Panc1 (cell line): ENCODE data around the gene BST2. TPM values are rescaled to one million over a fixed set of nuclear protein-coding genes. Genes with fewer than 3 reads are reported as not detected.

Experiments used
- ATAC-seq: fragments of 200-7000 bp; cut with Tn5 transposase; 2 replicates; pipeline ENCODE4 v1.9.1; 2020; ENCODE audit warnings: mild to moderate bottlenecking, moderate library complexity
- BruUV-seq: library from RNA; stranded (reverse); fragments of 400-500 nt; replicated peaks from 2 replicates; lab custom pipeline; 2021; lab: Mats Ljungman, UMichigan
- CTCF ChIA-PET: fragments of 300-600 bp; sonication (Branson Sonifier 250); formaldehyde crosslinking; loops from one replicate; lab custom pipeline; 2022; ENCODE audit warnings: antibody characterized with exemption; lab: Charles Lee
- POLR2A ChIA-PET: fragments of 300-600 bp; sonication (Branson Sonifier 250); formaldehyde crosslinking; loops from one replicate; lab custom pipeline; 2022; ENCODE audit warnings: antibody characterized with exemption; lab: Charles Lee
- DNase-seq: peaks from one replicate; pipeline ENCODE4 v3.0.0-alpha.2; 2010; ENCODE audit warnings: low read depth, low spot score
- H3K27ac ChIP-seq: 2 replicates; pipeline ENCODE4 v1.5.1; 2011; ENCODE audit warnings: mild to moderate bottlenecking, low read length, inconsistent platforms
- H3K27me3 ChIP-seq: fragments of 200-500 bp; sonication (Bioruptor generic); 2 replicates; pipeline ENCODE4 v1.6.0; 2014; ENCODE audit warnings: low read length, inconsistent platforms; ENCODE audit not compliant: control insufficient read depth, insufficient read depth
- H3K36me3 ChIP-seq: fragments of 200-500 bp; sonication (Bioruptor generic); 2 replicates; pipeline ENCODE4 v1.5.1; 2014; ENCODE audit warnings: inconsistent platforms, mild to moderate bottlenecking, low read length, moderate library complexity; ENCODE audit not compliant: control insufficient read depth, insufficient read depth
- H3K4me1 ChIP-seq: 2 replicates; pipeline ENCODE4 v1.5.1; 2011; ENCODE audit warnings: inconsistent platforms, mild to moderate bottlenecking, low read length, moderate library complexity; ENCODE audit not compliant: control insufficient read depth, insufficient read depth
- H3K4me3 ChIP-seq, 2 experiments: 2 replicates each; pipeline ENCODE4 v1.5.1; 2011 to 2012; ENCODE audit warnings: low read depth in 2 of 2, low read length in 2 of 2, mild to moderate bottlenecking in 2 of 2, inconsistent platforms in 1 of 2, moderate library complexity in 1 of 2
- H3K9me3 ChIP-seq: fragments of 200-500 bp; sonication (Bioruptor generic); 2 replicates; pipeline ENCODE4 v1.5.1; 2014; ENCODE audit warnings: low read depth, mild to moderate bottlenecking, inconsistent platforms, low read length, moderate library complexity; ENCODE audit not compliant: control insufficient read depth, insufficient read depth
- CTCF ChIP-seq: fragments of 450-650 bp; IDR thresholded peaks from 2 replicates; pipeline ENCODE4 v1.5.1; 2017; ENCODE audit warnings: mild to moderate bottlenecking
- POLR2AphosphoS5 ChIP-seq: IDR thresholded peaks from 2 replicates; pipeline ENCODE4 v1.6.1; 2012; ENCODE audit warnings: mild to moderate bottlenecking, low read depth, low read length, moderate library complexity
- REST ChIP-seq, 2 experiments: IDR thresholded peaks; 2 replicates each; pipeline ENCODE4 v1.6.1; 2011 to 2012; ENCODE audit warnings: low read depth in 2 of 2, control low read depth in 1 of 2, low read length in 1 of 2, mild to moderate bottlenecking in 1 of 2, moderate library complexity in 1 of 2; ENCODE audit not compliant: insufficient read depth in 1 of 2
- SIN3A ChIP-seq: IDR thresholded peaks from 2 replicates; pipeline ENCODE4 v1.6.1; 2012; ENCODE audit warnings: low read depth, mild to moderate bottlenecking, low read length, moderate library complexity, borderline replicate concordance; ENCODE audit not compliant: insufficient read depth
- TCF7L2 ChIP-seq: IDR thresholded peaks from 2 replicates; pipeline ENCODE4 v1.6.1; 2011; ENCODE audit warnings: mild to moderate bottlenecking, low read depth, low read length, inconsistent platforms
- in situ Hi-C: cut with HindIII; loops from 2 replicates; pipeline ENCODE4 v1.10.0; 2016; ENCODE audit warnings: low sequenced_read_pairs, low pct_unique_long_range_greater_than_20kb
- intact Hi-C: fragments of 100-400 bp; cut with micrococcal nuclease; formaldehyde crosslinking; loops from one replicate; pipeline ENCODE4 v1.10.0; 2022; ENCODE audit not compliant: unreplicated experiment
- total RNA-seq: library from RNA; stranded (reverse); gene quantifications from one replicate; pipeline ENCODE4 v1.2.1, GENCODE V29; 2021; ENCODE audit not compliant: unreplicated experiment

The BST2 gene
- total RNA-seq, 1 experiment from 2014 or later = 11.8 TPM

- DNase-seq (no peak), ATAC-seq (no peak)
- intact Hi-C loops = loop anchor here (10.0 kb wide), 1 partner anchor 66 kb away; the partner anchor contains the start of gene NXNL1
- no peaks in the 10 kb centered on the region for H3K27me3 ChIP-seq
- ChIA-PET CTCF (interaction anchor here (0.6 to 0.7 kb wide), 3 partner anchors 12 to 77 kb away, joined by 3 to 11 read pairs (median 6); no protein-coding TSS in a partner anchor), POLR2A (no interaction called here)
- in situ Hi-C loops = no loop called here
- no peaks in the 10 kb centered on the region for H3K36me3 ChIP-seq
- H3K4me3 ChIP-seq = no peak overlapping the region
- TF ChIP-seq SIN3A = no peak
- no peak for TF ChIP-seq REST (IDR thresholded peaks at IDR 0.05; ENCODE audit: insufficient read depth in 1 of 2, low read depth in 2 of 2, low read length in 1 of 2)
- no peak for TF ChIP-seq CTCF
- TF ChIP-seq POLR2AphosphoS5 = no peak
- TF ChIP-seq TCF7L2 = no peak
- H3K27ac ChIP-seq = no peak overlapping the region
- H3K4me1 ChIP-seq = no peaks in the 10 kb centered on the region
- no TSS peak for BruUV-seq
- H3K9me3 ChIP-seq = no peaks in the 10 kb centered on the region
Measured at GRCh38 chr19:17398902-17399527, 6.4 kb downstream of the BST2 start.

GRCh38 chr19:17394891-17395415 is 10.5 kb downstream of the BST2 start:
- ChIA-PET CTCF (no interaction called here), POLR2A (no interaction called here)
- Histone ChIP-seq H3K27me3 (no peaks in the 10 kb centered on the region), H3K4me1 (peaks cover 5% of the 10 kb centered on the region), H3K4me3 (no peak overlapping the region), H3K27ac (peak overlapping the region; percentile 39; the same call in 1 of the 2 replicates), H3K36me3 (no peaks in the 10 kb centered on the region), H3K9me3 (no peaks in the 10 kb centered on the region)
- intact Hi-C loops = loop anchor here (10.0 kb wide), 1 partner anchor 70 kb away; the partner anchor contains the start of gene NXNL1
- DNase-seq = no peak
- peak; percentile 80 for TF ChIP-seq CTCF
- no peak for TF ChIP-seq REST (IDR thresholded peaks at IDR 0.05; ENCODE audit: insufficient read depth in 1 of 2, low read depth in 2 of 2, low read length in 1 of 2)
- no TSS peak for BruUV-seq
- peak; percentile 56 for ATAC-seq
- in situ Hi-C loops = no loop called here
